Measurements from ENCODE around the gene MLLT6.
A peak's percentile ranks its signal among the peaks of the same experiment; 100 is the strongest.

GRCh38 chr17:38733982-38734973, 29.2 kb downstream of the MLLT6 start:
- TF ChIP-seq CTCF (IDR thresholded peaks at IDR 0.05 in 8 of 11, conservative IDR thresholded peaks at IDR 0.05 in 3 of 11) (peak in 1 of 11 experiments; percentile 15), POLR2A (IDR thresholded peaks at IDR 0.05) (no peak), POLR2AphosphoS5 (IDR thresholded peaks at IDR 0.05) (no peak)
